MG63 (cell line): ENCODE data around the gene C5orf63. TPM values are rescaled to one million over a fixed set of nuclear protein-coding genes. Genes with fewer than 3 reads are reported as not detected.
"Not testable (repeated sequence)": the region's sequence is repeated elsewhere in the genome, so short reads cannot be mapped to it uniquely, and the experiment has no call there.

Experiments
- DNase-seq: peaks from one replicate; pipeline ENCODE4 v3.0.0-alpha.2; 2020
- H3K27me3 ChIP-seq: fragments of 250-450 bp; sonication (Bioruptor Pico); 2 replicates; pipeline ENCODE4 v1.5.1; 2020; ENCODE audit warnings: mild to moderate bottlenecking, moderate library complexity
- H3K36me3 ChIP-seq: fragments of 250-450 bp; sonication (Bioruptor Pico); 2 replicates; pipeline ENCODE4 v1.5.1; 2020; ENCODE audit warnings: mild to moderate bottlenecking, moderate library complexity
- H3K4me3 ChIP-seq: fragments of 250-450 bp; sonication (Bioruptor Pico); 2 replicates; pipeline ENCODE4 v1.5.1; 2020; ENCODE audit warnings: mild to moderate bottlenecking, moderate library complexity
- H3K9me3 ChIP-seq: fragments of 250-450 bp; sonication (Bioruptor Pico); 2 replicates; pipeline ENCODE4 v1.5.1; 2020; ENCODE audit warnings: mild to moderate bottlenecking, moderate library complexity
- total RNA-seq: library from RNA; depleted of rRNA; stranded (reverse); fragments of >200 nt; shearing (Covaris generic); gene quantifications from 2 replicates; pipeline ENCODE4 v1.2.3, GENCODE V29; 2014; ENCODE audit warnings: low replicate concordance; rRNA removed

The C5orf63 gene
- total RNA-seq: 2.5 and 12.2 TPM in 2 replicates

DNA sequence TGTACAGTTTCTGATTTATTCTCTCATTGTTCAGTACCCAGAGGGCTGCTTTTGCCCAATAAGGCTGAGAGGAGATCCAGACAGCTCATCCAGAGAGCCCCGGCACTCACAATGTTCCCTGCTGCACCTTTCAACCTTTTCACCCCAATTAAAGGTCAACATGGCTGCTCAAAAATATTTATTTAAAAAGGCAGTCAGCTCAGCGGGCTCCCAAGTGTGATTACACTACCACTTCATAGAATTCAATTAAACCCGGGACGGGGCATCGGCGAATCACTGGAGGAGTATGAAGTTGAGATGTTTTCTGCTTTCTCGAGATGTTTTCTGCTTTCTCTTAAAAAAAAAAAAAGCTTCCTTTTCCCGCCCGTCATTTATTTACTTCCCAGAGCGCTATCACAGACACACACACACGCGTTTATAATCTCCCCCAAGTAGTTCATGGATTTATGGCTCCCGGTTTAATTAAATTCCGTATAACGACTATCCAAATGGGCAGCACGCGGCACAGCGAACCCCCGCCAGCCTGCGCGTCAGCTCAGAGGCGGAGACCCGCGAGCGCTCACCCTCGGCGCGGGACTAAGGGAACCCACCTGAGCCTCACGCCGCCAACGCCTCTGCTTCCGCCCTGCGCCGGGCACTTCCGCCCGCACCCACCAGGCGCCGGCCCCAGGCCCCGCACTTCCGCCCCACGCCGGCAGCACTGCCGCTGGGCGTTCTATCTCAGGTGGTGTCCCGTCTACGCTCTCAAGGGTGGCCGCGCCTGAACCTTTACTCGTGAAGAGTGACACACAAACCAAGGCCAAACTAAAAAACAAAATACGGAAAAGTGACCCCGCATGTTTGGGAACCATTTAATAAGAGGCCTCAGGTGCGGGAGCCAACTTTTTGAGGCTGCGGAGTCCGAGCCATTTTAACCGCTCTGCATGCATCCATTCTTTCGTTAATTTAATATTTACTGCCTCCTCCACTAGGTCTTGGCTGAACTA is at the start of gene C5orf63:
Gene C5orf63 (minus strand): TSS at position 642 of the 986 bp plus-strand sequence. CDS start 14,507 bp downstream, outside the sequence.
- peak within 1 kb of the TSS; percentile 69 for H3K4me3 ChIP-seq
- peaks cover 17% of the 10 kb centered on the region for H3K36me3 ChIP-seq
- peak; percentile 88 for DNase-seq
- H3K27me3 ChIP-seq: no peaks in the 10 kb centered on the region
- H3K9me3 ChIP-seq: no peaks in the 10 kb centered on the region

DNA sequence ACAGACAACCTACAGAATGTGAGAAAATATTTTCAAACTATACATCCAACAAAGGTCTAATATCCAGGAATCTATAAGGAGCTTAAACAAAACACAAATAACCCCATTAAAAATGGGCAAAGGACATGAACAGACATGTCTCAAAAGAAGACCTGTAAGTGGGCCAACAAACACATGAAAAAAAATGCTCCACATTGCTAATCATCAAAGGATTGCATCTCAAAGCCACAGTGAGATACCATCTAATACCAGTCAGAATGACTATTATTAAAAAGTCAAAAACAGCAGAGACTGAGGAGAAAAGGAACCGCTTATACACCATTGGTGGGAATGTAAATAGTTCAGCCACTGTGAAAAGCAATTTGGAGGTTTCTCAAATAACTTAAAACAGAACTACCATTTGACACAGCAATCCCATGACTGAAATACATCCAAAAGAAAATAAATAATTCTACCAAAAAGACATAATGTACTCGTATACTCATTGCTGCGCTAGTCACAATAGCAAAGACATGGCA is 39.1 kb upstream of the C5orf63 start:
- H3K36me3 ChIP-seq: no peaks in the 10 kb centered on the region
- no peak for DNase-seq
- H3K4me3 ChIP-seq: no peak overlapping the region
- peaks cover 19% of the 10 kb centered on the region for H3K27me3 ChIP-seq
- no peaks in the 10 kb centered on the region for H3K9me3 ChIP-seq

DNA sequence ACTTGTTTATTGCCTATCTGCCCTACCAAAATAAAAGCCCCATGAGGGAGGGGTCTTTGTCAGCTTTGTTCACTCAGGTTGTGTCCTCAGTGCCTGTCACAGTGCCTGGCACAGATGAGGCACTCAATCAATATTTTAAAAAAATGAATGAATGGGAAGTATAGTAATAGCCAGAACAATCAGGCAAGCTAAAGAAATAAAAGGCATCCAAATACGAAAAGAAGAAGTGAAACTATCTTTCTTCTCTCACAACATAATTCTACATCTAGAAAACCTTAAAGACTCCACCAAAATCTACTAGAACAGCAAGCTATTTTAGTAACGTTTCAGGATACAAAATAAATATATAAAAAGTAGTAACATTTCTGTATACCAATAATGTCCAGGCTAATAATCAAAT is 37.8 kb upstream of the C5orf63 start:
- H3K36me3 ChIP-seq: no peaks in the 10 kb centered on the region
- H3K9me3 ChIP-seq: no peaks in the 10 kb centered on the region; the same call in 1 of the 2 replicates
- DNase-seq: no peak
- peaks cover 19% of the 10 kb centered on the region for H3K27me3 ChIP-seq
- no peak overlapping the region for H3K4me3 ChIP-seq

DNA sequence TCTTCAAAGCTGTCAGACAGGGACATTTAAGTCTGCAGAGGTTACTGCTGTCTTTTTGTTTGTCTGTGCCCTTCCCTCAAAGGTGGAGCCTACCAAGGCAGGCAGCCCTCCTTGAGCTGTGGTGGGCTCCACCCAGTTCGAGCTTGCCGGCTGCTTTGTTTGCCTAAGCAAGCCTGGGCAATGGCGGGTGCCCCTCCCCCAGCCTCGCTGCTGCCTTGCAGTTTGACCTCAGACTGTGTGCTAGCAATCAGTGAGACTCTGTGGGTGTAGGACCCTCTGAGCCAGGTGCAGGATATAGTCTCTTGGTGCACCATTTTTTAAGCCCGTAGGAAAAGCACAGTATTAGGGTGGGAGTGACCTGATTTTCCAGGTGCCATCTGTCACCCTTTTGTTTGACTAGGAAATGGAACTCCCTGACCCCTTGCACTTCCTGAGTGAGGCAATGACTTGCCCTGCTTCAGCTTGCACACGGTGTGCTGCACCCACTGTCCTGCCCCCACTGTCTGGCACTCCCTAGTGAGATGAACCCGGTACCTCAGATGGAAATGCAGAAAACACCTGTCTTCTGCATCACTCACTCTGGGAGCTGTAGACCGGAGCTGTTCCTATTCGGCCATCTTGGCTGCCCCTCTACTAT is 35.4 kb upstream of the C5orf63 start:
- H3K4me3 ChIP-seq, H3K36me3 ChIP-seq, H3K27me3 ChIP-seq, H3K9me3 ChIP-seq, DNase-seq: not testable (repeated sequence)

DNA sequence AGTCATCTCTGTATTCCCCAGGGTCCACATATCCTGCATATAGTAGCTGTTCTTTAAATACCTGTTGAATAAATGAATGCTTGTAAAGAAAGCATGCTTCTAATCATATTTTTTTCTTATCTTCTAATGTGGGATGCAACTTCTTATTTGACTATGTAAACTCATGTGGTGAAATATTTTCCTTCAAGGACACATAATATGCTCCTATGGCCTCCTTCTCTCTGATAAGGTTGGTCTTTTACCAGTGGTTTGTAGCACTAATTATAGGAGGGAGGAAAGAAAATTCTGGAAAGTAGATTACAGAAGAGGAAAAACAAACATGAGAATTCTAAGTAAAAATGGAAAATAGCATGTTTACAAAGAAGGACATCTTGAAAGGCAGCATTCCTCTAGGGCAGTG is 28.6 kb upstream of the C5orf63 start:
- no peak for DNase-seq
- Histone ChIP-seq H3K27me3 (no peaks in the 10 kb centered on the region; the same call in 1 of the 2 replicates), H3K4me3 (no peak overlapping the region), H3K9me3 (peaks cover 8% of the 10 kb centered on the region), H3K36me3 (no peaks in the 10 kb centered on the region)

DNA sequence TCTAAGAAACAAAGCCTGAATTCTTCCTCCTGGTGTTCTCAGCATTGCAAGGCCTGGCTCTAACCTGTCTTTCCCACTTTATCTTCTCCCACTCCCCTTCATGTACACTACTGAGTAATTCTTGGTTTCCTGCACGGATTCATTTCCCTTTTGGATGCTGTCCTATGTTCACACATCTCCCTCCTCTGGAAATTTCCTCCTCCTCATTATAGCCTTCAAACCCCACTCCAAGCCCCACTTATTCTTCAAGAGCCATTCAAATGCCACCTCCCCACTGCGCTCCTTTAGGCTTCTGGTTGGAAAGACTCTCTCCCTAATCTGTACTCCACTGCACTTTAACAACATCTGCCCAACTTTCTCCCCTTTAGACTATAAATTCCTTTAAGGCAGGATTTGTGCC is 28.2 kb upstream of the C5orf63 start:
- no peak for DNase-seq
- H3K9me3 ChIP-seq: peaks cover 8% of the 10 kb centered on the region; the same call in 1 of the 2 replicates
- no peaks in the 10 kb centered on the region; the same call in 1 of the 2 replicates for H3K27me3 ChIP-seq
- H3K4me3 ChIP-seq: no peak overlapping the region
- no peaks in the 10 kb centered on the region for H3K36me3 ChIP-seq

DNA sequence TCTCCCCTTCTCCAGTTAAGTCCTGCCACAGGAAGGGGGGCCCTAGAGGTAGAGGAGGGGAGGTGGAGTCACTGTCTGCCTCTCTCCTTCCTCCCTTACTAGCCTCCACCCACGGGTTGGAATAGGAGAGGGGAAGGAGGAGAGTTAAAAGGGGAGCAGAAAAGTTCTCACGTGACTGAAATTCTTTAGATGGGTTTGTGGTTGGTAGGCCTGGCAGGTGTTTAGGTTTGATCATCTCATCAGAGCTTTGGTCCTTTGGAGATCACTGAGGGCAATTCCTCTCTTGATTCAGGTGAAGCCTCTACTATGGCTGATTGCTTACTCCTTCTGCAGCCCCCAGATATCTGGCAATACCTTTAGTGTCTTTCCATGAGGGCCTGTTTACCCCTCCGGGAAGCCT is 24.9 kb upstream of the C5orf63 start:
- no peak for DNase-seq
- H3K9me3 ChIP-seq: peaks cover 2% of the 10 kb centered on the region; the same call in 1 of the 2 replicates
- H3K4me3 ChIP-seq: no peak overlapping the region
- no peaks in the 10 kb centered on the region for H3K36me3 ChIP-seq
- H3K27me3 ChIP-seq: peaks cover 2% of the 10 kb centered on the region; the same call in 1 of the 2 replicates

DNA sequence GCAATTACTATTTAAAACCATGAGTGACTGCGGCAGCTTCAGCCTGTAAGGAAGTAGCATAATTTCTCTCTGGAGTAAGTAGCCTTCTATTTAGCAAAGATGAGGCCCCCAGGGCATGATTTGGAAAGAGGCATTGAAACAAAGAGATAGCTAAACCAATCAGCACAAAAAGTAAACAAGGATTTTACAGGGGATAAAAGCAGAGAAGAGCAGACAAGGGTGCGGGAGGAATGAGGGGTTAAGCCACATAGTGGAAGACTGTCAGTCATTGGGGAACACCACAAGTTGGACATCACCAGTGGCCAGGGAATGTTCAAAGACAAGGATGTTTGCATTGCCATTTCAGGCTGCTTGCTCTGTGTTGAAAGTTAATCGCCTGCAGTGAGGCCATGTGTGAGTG is 24.0 kb upstream of the C5orf63 start:
- H3K9me3 ChIP-seq: peaks cover 2% of the 10 kb centered on the region; the same call in 1 of the 2 replicates
- no peak for DNase-seq
- no peak overlapping the region for H3K4me3 ChIP-seq
- H3K27me3 ChIP-seq: peaks cover 2% of the 10 kb centered on the region; the same call in 1 of the 2 replicates
- H3K36me3 ChIP-seq: no peaks in the 10 kb centered on the region

DNA sequence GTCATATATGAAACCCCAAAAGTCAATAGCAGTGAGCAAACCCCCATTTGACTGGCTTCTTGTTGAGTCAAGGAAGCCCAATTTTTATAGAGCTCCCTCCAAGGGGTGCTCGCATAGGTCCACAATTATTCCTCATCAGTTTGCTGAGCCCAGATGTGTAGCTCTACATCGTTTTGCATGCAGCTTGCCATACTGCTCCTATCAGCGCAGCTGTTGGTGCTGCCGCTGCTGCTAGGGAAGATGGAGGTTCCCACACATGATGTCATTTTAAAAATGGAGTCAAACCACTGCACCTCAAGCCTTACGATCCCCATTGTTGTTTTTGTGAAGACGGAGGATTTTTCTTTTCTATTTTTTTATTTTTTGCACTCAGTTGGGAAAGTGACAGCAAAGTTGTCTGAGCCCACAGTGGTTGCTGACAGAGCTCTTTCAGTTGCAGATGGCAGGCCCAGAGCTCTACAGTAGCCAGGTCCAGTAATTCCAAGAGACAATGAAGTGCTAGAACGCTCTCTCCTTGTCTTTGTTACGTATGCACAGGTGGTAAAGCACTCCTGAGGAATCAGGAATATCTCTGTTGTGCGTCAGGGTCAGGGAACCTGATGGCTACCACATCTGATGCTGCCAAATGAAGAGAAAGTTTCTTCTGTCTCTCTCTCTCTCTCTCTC is 23.2 kb upstream of the C5orf63 start:
- 0 out of 2 replicates have a peak, but pooled peaks cover 2% of the 10 kb centered on the region for H3K27me3 ChIP-seq
- DNase-seq: no peak
- H3K9me3 ChIP-seq: no peaks in the 10 kb centered on the region
- no peak overlapping the region for H3K4me3 ChIP-seq
- H3K36me3 ChIP-seq: no peaks in the 10 kb centered on the region

DNA sequence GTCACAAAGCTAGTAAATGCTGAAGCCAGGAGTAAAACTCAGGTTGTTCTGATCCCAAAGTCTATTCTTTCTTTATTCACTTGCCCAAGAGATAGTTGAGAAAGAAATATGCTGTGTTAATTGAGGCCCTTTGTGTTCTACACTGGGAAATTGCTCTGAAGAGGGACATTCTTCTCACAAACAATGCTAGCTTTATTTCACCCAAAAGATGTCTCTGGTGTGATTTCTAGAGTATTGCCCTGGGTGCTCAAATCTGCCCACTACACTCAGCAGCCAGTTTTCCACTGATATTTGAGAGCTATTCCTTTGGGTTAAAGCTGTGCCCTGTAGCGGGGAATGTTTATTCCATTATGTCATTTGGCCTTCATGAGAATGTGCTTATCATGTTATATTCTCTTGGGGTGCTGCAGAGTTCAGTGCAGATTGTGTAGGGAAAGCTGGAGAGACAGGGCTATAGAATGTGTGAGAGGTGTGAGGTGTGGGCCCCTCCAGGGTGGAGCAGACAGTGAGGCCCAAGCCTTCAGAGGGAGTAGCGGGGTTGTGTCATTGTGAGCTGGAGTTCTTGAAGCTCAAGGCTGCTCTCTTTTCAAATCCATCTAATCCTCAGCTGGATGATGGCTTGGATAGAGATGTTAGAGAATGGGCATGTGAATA is 21.0 kb upstream of the C5orf63 start:
- H3K4me3 ChIP-seq: no peak overlapping the region

DNA sequence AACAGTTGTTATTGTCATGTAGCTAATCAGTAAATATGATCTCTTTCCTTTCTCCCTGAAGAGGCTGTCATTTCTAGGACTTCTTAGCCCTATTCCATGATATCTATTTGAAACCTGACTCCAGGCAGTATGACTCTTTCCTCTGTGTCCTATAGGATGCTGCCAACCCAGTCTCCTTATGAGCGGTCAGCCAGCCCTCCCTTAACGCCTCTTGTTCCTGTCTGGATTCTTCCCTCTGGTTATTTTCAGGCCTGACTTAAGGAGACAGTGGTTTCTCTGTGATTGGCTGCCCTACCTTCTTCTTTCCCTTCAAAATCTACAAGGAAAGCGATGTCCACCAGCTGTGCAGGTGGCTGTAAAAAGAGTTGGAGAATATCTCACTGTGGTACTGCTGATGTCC is 19.4 kb upstream of the C5orf63 start:
- DNase-seq: no peak
- peaks cover 2% of the 10 kb centered on the region; the same call in 1 of the 2 replicates for H3K27me3 ChIP-seq

More for the DNA sequence above, 21.0 kb upstream of the C5orf63 start:
- DNase-seq: no peak
- peaks cover 2% of the 10 kb centered on the region; the same call in 1 of the 2 replicates for H3K27me3 ChIP-seq
- H3K9me3 ChIP-seq: no peaks in the 10 kb centered on the region
- H3K36me3 ChIP-seq: no peaks in the 10 kb centered on the region

DNA sequence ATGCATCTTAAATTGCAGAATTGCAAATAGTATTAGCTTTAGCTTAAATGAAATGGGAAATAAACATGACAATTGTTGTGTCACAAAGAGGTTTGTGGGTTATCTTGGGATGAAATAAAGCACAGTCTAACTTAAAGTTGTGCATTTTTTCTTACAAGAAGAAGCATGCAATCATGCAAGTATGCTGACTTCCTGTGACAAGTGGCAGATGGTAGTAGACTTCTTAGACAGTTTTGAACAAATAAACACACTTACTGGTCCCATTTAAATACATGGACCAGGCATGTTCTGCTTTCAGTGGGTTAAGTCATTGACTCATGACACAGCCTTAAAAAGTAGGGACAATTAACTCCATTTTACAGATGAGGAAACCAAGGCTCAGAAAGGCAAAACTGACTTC is 15.9 kb upstream of the C5orf63 start:
- no peak for DNase-seq
- Histone ChIP-seq H3K9me3 (no peaks in the 10 kb centered on the region), H3K36me3 (no peaks in the 10 kb centered on the region), H3K27me3 (no peaks in the 10 kb centered on the region; the same call in 1 of the 2 replicates), H3K4me3 (no peak overlapping the region)

More for the DNA sequence above, 19.4 kb upstream of the C5orf63 start:
- H3K4me3 ChIP-seq: no peak overlapping the region
- H3K36me3 ChIP-seq: no peaks in the 10 kb centered on the region
- H3K9me3 ChIP-seq: no peaks in the 10 kb centered on the region

DNA sequence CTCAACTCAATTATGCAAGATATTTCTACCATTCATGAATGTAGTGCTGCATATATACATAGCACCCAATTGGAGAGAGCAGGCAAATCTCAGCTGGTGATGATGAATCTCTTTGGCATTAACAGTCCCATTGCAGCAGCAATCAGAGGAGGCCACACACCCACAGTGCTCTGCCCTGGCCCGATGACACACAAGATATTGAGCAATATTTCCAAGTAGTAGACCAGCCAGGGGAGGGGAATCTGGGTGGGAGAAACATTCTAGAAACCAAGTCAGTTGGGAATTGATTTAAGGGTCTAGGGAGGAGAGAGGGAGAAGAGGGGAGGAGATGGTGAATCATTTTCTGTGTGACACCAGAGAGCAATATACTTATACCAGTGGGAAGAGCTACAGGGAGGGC is 14.9 kb upstream of the C5orf63 start:
- Histone ChIP-seq H3K36me3 (no peaks in the 10 kb centered on the region), H3K4me3 (no peak overlapping the region), H3K9me3 (no peaks in the 10 kb centered on the region), H3K27me3 (no peaks in the 10 kb centered on the region; the same call in 1 of the 2 replicates)
- peak; percentile 80 for DNase-seq

DNA sequence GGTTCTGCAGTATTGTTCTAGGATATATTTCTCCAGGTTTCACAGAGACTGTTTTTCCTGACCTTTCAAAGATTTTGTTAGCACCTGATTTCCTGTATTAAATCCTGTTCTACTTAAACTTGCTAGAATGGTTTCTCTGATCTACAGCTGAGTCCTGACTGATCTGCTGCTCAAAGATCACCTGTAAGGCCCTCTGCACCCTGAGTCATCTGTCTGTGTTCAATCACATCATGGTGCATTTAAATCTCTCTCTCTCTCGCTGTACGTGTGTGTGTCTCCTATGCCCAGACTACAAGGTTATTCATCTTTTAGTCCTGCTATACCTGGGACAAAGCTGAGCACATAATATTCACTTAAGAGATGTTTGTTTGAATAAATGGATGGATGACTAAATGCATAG is 13.3 kb upstream of the C5orf63 start:
- Histone ChIP-seq H3K9me3 (no peaks in the 10 kb centered on the region; the same call in 1 of the 2 replicates), H3K4me3 (no peak overlapping the region), H3K36me3 (no peaks in the 10 kb centered on the region), H3K27me3 (no peaks in the 10 kb centered on the region; the same call in none of the 2 replicates)
- DNase-seq: no peak

DNA sequence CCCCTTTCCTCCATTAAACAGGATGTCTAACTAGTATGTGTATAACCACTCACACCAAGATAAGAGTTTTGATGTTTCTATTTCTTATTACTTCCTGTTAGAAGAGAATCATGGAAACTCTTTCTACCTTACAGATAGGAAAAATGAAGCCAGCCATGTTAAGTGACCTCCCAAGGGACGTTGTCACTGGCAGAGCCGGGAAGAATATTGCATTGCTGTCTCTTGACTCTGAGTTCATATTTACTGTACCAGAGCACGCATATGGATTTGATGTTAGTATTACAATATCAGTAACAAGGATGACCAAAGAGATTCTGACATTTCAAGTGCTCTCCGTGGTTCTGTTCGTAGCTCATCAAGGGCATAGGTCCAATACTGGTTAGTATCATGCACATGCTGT is 12.5 kb upstream of the C5orf63 start:
- Histone ChIP-seq H3K36me3 (no peaks in the 10 kb centered on the region), H3K9me3 (no peaks in the 10 kb centered on the region; the same call in 1 of the 2 replicates), H3K27me3 (no peaks in the 10 kb centered on the region; the same call in none of the 2 replicates), H3K4me3 (no peak overlapping the region)
- no peak for DNase-seq

DNA sequence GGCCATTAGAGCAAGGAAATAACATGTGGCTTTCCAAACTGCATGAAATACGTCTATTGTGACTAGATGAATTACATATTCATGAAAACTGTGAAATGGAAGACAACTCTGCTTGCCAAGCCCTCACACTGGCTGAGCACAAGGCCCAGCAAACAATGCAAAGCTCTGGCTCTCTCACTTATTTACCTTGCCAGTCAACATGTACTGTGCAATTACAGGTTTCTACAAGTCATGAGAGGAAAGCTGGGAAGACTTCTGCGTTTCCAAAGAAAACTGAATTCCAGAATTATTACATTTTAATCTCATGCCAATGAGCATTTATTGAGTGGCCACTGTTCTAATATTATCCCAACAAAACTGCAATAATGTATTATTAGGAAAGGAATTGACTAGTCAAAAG is 12.1 kb upstream of the C5orf63 start:
- Histone ChIP-seq H3K36me3 (no peaks in the 10 kb centered on the region), H3K27me3 (no peaks in the 10 kb centered on the region; the same call in none of the 2 replicates), H3K4me3 (no peak overlapping the region), H3K9me3 (no peaks in the 10 kb centered on the region; the same call in 1 of the 2 replicates)
- no peak for DNase-seq
